ENCODE data around the gene CCDC38.
A peak's percentile ranks its signal among the peaks of the same experiment; 100 is the strongest.

CCDC38 gene

GRCh38 chr12:95960241-95960640, 17.8 kb upstream of the CCDC38 start:
- no peak for DNase-seq

DNA sequence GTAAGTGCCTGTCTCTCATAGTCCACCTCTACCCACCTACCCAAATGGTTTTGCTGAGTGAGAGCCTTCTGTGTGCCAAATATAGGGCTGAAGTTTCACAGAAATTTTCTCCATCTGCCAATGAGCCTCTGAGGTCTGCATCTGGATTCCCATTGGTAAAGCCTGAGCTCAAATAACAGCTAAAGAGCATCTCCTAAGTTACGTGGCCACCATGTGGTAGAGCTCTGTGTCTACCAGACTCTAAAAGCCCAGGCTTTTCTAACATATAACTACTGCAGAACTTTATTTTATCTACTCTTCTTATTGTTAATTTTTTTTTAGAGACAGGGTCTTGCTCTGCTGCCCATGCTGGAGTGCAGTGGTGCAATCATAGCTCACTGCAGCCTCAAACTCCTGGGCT, 16.7 kb upstream of the CCDC38 start:
- DNase-seq, result no peak

- no peak for DNase-seq
These were observed 14.2 kb upstream of the CCDC38 start for GRCh38 chr12:95956557-95957145.

- no peak for DNase-seq
These were observed 13.2 kb upstream of the CCDC38 start for GRCh38 chr12:95955549-95956159.

GRCh38 chr12:95953000-95953399, 10.6 kb upstream of the CCDC38 start:
- DNase-seq, result no peak

- no peak for DNase-seq
These were observed 9.1 kb upstream of the CCDC38 start for GRCh38 chr12:95951515-95951914.

- DNase-seq, result no peak
These were observed 7.2 kb upstream of the CCDC38 start for GRCh38 chr12:95949477-95950206.

DNA sequence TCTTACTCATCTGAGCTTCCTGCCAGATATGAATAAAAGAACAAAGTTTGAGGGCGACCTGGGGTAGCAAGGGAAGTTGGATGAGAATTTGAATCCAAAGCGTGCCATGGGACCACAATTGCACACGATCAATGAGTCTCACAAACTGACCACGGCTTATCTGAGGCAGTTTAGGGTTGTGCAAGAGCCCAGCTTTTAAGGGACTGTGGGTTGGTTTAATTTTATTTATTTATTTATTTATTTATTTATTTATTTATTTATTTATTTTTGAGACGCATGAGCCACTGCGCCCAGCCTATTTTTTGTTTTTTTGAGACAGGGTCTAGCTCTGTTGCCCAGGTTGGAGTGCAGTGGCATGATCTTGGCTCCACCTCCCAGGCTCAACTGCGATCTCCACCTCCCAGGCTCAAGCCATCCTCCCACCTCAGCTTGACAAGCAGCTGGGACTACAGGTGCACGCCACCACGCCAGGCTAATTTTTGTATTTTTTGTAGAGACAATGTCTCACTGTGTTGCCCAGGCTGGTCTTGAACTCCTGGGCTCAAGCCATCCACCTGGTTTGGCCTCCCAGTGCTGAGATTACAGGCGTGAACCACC, 1.8 kb upstream of the CCDC38 start:
- DNase-seq, result no peak

DNA sequence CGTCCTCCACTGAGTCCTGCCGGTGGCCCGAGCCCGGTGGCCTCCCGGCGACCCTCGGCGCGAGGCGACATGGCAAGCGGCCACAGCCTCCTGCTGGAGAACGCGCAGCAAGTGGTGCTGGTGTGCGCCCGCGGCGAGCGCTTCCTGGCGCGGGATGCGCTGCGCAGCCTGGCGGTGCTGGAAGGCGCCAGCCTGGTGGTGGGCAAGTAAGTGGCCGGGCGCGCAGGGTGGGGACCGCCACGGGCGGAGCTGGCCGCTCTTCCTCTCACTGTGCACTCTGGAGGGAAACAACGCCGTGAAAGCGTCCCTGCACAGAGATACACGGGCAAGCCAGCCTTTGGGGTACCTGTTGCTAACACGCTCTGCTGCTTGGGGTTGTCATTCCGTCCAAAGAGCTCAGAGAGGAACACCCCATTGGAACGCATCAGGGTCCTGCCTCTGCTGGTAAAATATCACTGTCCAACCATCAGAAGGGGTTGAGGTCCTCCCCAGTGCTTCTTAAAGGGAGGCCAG, 972 bp upstream of the CCDC38 start, which contains the start of gene AMDHD1:
Gene AMDHD1, plus strand, starts transcription at position 2 of the 513 bp plus-strand sequence. Its CDS starts 68 bp downstream, at position 70.
- DNase-seq, result peak; percentile 89

GRCh38 chr12:95942101-95942523, 302 bp downstream of the CCDC38 start:
- no peak for DNase-seq

- DNase-seq, result no peak
These were observed 1.9 kb downstream of the CCDC38 start for GRCh38 chr12:95940514-95940913.

DNA sequence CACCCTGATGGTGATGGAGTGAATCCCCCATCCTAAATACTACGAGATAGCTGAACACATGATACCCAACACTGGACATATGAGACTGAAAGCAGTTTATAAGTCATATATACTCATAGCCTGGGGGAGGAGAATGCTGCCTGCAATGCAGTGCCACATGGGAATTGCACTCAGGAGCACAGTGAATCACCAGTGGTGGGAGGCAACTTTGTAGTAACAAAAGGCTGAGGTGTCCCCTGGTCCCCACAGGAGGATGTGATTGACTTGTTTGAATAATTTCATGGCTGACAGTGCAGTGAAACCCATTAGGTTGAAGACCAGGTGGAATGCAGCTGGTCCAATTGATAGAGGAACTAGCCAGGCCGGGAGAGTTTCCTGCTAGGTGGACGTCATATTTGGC, 20.2 kb downstream of the CCDC38 start:
- no peak for DNase-seq

DNA sequence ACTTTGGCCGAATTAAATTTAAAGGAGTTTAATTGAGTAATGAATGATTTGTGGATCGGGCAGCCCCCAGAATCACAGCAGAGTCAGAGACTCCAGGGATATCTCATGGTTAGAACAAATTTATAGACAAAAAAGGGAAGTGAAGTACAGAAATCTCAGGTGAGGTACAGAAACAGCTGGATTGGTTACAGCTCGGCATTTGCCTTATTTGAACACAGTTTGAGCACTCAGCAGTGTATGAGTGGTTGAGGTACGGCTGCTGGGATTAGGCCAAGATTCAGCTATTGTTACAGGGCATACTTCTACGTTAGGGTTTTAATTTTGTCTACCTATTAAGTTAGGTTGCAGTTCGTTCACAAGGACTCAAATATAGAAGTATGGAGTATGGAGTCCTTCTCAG, 23.3 kb downstream of the CCDC38 start:
- no peak for DNase-seq

GRCh38 chr12:95918194-95918993, 24.0 kb downstream of the CCDC38 start:
- DNase-seq, result peak; percentile 59

- DNase-seq, result no peak
These were observed 32.5 kb downstream of the CCDC38 start for GRCh38 chr12:95909871-95910270.

DNA sequence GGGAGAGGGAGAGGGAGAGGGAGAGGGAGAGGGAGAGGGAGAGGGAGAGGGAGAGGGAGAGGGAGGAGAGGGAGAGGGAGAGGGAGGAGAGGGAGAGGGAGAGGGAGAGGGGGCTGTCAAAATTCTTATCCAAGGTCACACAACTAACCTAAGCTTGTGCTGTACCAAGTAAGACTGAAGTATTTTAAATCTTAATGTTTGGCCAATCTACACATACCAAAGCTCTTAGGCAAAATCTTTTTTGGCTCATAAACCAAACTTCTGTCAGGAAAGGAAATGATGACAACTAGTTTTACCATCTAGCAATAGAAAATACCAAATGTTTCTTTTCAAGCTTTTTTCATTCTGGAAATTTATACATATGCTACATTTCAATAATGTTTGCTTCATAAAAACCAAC, 33.8 kb downstream of the CCDC38 start:
- no peak for DNase-seq

DNA sequence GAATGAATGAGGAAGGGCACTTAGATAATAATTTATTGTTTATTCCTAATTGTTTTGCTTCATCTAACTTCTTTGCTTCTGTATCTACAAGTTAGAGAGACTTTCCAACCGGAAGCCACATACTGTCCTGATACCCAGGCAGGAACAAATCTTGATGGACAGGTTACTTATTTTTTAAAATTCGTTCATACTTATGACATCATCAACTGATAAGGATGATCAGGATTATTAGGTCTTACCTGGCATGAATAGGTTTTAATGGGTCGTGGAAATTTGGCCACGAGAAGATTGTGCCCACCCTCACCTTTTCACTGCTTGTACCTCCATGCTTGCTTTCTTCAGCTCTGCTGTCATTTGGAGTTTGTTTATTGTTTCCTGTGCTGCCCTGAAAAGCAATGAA, 44.3 kb downstream of the CCDC38 start:
- no peak for DNase-seq

- no peak for DNase-seq
These were observed 45.6 kb downstream of the CCDC38 start for GRCh38 chr12:95896846-95897245.

- DNase-seq, result no peak
These were observed 51.5 kb downstream of the CCDC38 start for GRCh38 chr12:95890958-95891357.

DNA sequence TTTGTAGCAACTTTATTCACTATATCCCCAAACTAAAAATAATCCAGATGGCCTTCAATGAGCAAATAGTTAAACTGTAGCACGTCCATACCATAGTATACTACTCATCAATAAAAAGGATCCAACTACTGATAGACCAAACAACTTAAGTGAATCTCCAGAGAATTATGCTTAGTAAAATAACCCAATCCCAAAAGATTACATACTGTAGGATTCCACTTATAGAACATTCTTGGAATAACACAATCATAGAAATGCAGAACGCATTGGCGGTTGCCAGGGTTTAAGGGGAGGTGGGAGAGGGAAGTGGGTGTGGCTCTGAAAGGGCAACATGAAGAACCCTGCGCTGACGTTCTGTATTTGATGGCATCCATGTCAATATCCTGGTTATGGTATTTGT, 55.1 kb downstream of the CCDC38 start:
- no peak for DNase-seq

- no peak for DNase-seq
These were observed 57.4 kb downstream of the CCDC38 start for GRCh38 chr12:95884998-95885397.

- DNase-seq, result no peak
These were observed 59.5 kb downstream of the CCDC38 start for GRCh38 chr12:95882873-95883272.

GRCh38 chr12:95882080-95882479, 60.3 kb downstream of the CCDC38 start:
- DNase-seq, result no peak
